LoVo (cell line): ENCODE data around the gene GOSR2.
"Not testable (repeated sequence)": the region's sequence is repeated elsewhere in the genome, so short reads cannot be mapped to it uniquely, and the experiment has no call there.

Experiments used
- DNase-seq: peaks from one replicate; pipeline ENCODE4 v3.0.0-alpha.2; 2016; ENCODE audit warnings: low spot score

The GOSR2 gene

GRCh38 chr17:46894024-46894423, 28.9 kb upstream of the GOSR2 start:
- DNase-seq, result no peak

- DNase-seq, result no peak
These were observed 28.3 kb upstream of the GOSR2 start for GRCh38 chr17:46894476-46895151.

- no peak for DNase-seq
These were observed 27.8 kb upstream of the GOSR2 start for GRCh38 chr17:46895171-46895570.

GRCh38 chr17:46896991-46897390, 26.0 kb upstream of the GOSR2 start:
- DNase-seq, result no peak

- no peak for DNase-seq
These were observed 24.6 kb upstream of the GOSR2 start for GRCh38 chr17:46898364-46898763.

GRCh38 chr17:46898860-46899259, 24.1 kb upstream of the GOSR2 start:
- DNase-seq, result no peak

- DNase-seq, result no peak
These were observed 21.7 kb upstream of the GOSR2 start for GRCh38 chr17:46901291-46901690.

- DNase-seq, result no peak
These were observed 18.9 kb upstream of the GOSR2 start for GRCh38 chr17:46903762-46904672.

GRCh38 chr17:46908068-46908737, 14.8 kb upstream of the GOSR2 start:
- no peak for DNase-seq

GRCh38 chr17:46910179-46910927, 12.6 kb upstream of the GOSR2 start:
- no peak for DNase-seq

GRCh38 chr17:46911311-46911710, 11.6 kb upstream of the GOSR2 start:
- no peak for DNase-seq

- no peak for DNase-seq
These were observed 7.4 kb upstream of the GOSR2 start for GRCh38 chr17:46915596-46915995.

- no peak for DNase-seq
These were observed 6.7 kb upstream of the GOSR2 start for GRCh38 chr17:46916211-46916610.

- no peak for DNase-seq
These were observed 6.3 kb upstream of the GOSR2 start for GRCh38 chr17:46916623-46917022.

GRCh38 chr17:46917041-46917440, 5.9 kb upstream of the GOSR2 start:
- no peak for DNase-seq

GRCh38 chr17:46917516-46917915, 5.4 kb upstream of the GOSR2 start:
- DNase-seq, result no peak

GRCh38 chr17:46921962-46922361, 998 bp upstream of the GOSR2 start:
- not testable (repeated sequence) for DNase-seq

GRCh38 chr17:46922487-46922803, 515 bp upstream of the GOSR2 start:
- no peak for DNase-seq

GRCh38 chr17:46925185-46925868, 2.4 kb downstream of the GOSR2 start:
- no peak for DNase-seq

- no peak for DNase-seq
These were observed 5.7 kb downstream of the GOSR2 start for GRCh38 chr17:46928467-46929261.

- DNase-seq, result no peak
These were observed 6.5 kb downstream of the GOSR2 start for GRCh38 chr17:46929413-46929812.
